Measurements from ENCODE around the gene HSD17B11.

DNA sequence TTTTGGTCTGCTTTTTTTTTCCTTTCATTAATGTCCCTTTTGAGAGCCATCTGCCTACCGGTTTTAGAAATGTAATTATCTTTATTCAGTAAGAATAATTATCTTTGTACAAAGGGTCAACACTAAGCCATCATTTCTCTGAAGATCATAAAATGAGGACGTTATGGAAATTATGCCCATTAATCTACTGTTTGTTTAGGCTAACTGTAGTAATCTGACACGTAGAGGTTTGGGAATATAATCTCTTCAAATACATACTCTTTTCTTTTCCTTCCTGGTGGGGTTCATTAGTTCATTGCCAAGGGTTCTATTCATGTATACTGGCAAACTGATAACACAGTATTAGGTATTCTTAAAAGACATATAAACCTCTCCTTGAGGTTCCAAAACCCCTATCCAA lies 64.5 kb downstream of the HSD17B11 start:
- TF ChIP-seq, protein P1, sequence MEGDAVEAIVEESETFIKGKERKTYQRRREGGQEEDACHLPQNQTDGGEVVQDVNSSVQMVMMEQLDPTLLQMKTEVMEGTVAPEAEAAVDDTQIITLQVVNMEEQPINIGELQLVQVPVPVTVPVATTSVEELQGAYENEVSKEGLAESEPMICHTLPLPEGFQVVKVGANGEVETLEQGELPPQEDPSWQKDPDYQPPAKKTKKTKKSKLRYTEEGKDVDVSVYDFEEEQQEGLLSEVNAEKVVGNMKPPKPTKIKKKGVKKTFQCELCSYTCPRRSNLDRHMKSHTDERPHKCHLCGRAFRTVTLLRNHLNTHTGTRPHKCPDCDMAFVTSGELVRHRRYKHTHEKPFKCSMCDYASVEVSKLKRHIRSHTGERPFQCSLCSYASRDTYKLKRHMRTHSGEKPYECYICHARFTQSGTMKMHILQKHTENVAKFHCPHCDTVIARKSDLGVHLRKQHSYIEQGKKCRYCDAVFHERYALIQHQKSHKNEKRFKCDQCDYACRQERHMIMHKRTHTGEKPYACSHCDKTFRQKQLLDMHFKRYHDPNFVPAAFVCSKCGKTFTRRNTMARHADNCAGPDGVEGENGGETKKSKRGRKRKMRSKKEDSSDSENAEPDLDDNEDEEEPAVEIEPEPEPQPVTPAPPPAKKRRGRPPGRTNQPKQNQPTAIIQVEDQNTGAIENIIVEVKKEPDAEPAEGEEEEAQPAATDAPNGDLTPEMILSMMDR (IDR thresholded peaks at IDR 0.05): no peak
- no peak for TF ChIP-seq POLR2A (IDR thresholded peaks at IDR 0.05)
- TF ChIP-seq POLR2AphosphoS5 (IDR thresholded peaks at IDR 0.05; ENCODE audit: insufficient read depth in 1 of 2, low read depth in 1 of 2): no peak
